Left hindlimb (tissue), 1 donor: ENCODE data around the gene RNPC3.
"Not testable (repeated sequence)": the region's sequence is repeated elsewhere in the genome, so short reads cannot be mapped to it uniquely, and the experiment has no call there.

Experiments used
- DNase-seq: peaks from one replicate; pipeline ENCODE4 v3.0.0-alpha.2; 2018

Gene RNPC3

GRCh38 chr1:103525607-103526507, at the start of gene RNPC3:
Gene RNPC3, plus strand, starts transcription at chr1:103525699. Its CDS starts 372 bp downstream, at chr1:103526071.
- peak; percentile 91 for DNase-seq

GRCh38 chr1:103477101-103477500, 48.4 kb upstream of the RNPC3 start:
- DNase-seq: no peak

GRCh38 chr1:103489935-103490334, 35.6 kb upstream of the RNPC3 start:
- no peak for DNase-seq

- no peak for DNase-seq
Measured at GRCh38 chr1:103492003-103492625, 33.4 kb upstream of the RNPC3 start.

GRCh38 chr1:103496014-103496635, 29.4 kb upstream of the RNPC3 start:
- DNase-seq: no peak

GRCh38 chr1:103497404-103497803, 28.1 kb upstream of the RNPC3 start:
- no peak for DNase-seq

GRCh38 chr1:103509250-103509649, 16.2 kb upstream of the RNPC3 start:
- DNase-seq: no peak

GRCh38 chr1:103513711-103514110, 11.8 kb upstream of the RNPC3 start:
- DNase-seq: no peak

- DNase-seq: no peak
Measured at GRCh38 chr1:103514920-103515503, 10.5 kb upstream of the RNPC3 start.

- no peak for DNase-seq
Measured at GRCh38 chr1:103516283-103516682, 9.2 kb upstream of the RNPC3 start.

GRCh38 chr1:103516693-103517092, 8.8 kb upstream of the RNPC3 start:
- no peak for DNase-seq

GRCh38 chr1:103517380-103518047, 8.0 kb upstream of the RNPC3 start:
- DNase-seq: no peak

- no peak for DNase-seq
Measured at GRCh38 chr1:103520822-103521221, 4.7 kb upstream of the RNPC3 start.

- no peak for DNase-seq
Measured at GRCh38 chr1:103523346-103523745, 2.2 kb upstream of the RNPC3 start.

GRCh38 chr1:103525114-103525606, 339 bp upstream of the RNPC3 start:
- peak; percentile 28 for DNase-seq

- no peak for DNase-seq
Measured at GRCh38 chr1:103527331-103527730, 1.8 kb downstream of the RNPC3 start.

GRCh38 chr1:103529746-103530145, 4.2 kb downstream of the RNPC3 start:
- no peak for DNase-seq

- no peak for DNase-seq
Measured at GRCh38 chr1:103538226-103538625, 12.7 kb downstream of the RNPC3 start.

- no peak for DNase-seq
Measured at GRCh38 chr1:103541431-103541830, 15.9 kb downstream of the RNPC3 start.

GRCh38 chr1:103546496-103546895, 21.0 kb downstream of the RNPC3 start:
- no peak for DNase-seq

GRCh38 chr1:103547840-103548239, 22.3 kb downstream of the RNPC3 start:
- DNase-seq: no peak

- DNase-seq: no peak
Measured at GRCh38 chr1:103560427-103560826, 34.9 kb downstream of the RNPC3 start.

- not testable (repeated sequence) for DNase-seq
Measured at GRCh38 chr1:103561124-103561523, 35.6 kb downstream of the RNPC3 start.
